KBM-7 (cell line): ENCODE measurements around the gene FLII.
"Not testable (repeated sequence)": the region's sequence is repeated elsewhere in the genome, so short reads cannot be mapped to it uniquely, and the experiment has no call there.

Experiments used
- DNase-seq: peaks from one replicate; pipeline ENCODE4 v3.0.0-alpha.2; 2015
- in situ Hi-C: fragments of 300-500 bp; cut with MboI; formaldehyde crosslinking; loops from 2 replicates; pipeline ENCODE4 v1.14.3; 2020; ENCODE audit warnings: low sequenced_read_pairs, low pct_unique_long_range_greater_than_20kb, mixed read lengths

FLII gene

DNA sequence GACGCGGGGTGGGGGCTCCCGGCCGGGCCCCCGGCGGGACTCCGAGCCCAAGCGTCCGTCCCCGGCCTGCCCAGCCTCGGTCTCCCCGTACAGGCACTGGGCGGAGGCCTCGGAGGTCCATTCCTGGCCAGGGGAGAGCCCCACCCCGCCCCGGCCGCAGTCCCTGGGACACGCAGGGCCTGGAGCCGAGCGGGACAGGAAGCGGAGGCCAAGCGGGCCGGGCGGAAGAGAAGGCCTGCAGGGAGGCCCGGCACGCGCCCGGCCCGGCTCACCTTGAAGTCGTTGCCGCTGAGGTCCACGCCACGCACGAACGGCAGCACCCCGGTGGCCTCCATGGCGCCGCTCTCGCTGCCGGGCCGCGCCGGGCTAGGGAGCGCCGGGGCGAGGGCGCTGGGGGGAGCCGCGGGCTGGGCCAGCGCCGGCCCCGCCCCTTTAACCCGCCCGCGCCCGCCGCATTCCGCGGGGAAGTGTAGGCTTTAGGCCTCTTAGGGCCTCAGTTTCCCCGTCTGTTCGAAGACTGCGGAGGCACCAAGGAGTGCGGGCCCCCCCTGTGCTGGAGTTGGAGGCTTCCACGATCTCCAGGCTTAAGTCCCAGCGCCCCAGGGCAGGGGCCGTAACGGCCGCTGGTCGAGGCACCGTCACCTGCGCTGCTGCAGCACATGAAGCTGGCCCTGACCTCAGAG lies at the start of gene FLII:
Gene FLII, minus strand, starts transcription at position 383 of the 683 bp plus-strand sequence. Its CDS starts 48 bp downstream, at position 335.
- DNase-seq: peak; percentile 51

DNA sequence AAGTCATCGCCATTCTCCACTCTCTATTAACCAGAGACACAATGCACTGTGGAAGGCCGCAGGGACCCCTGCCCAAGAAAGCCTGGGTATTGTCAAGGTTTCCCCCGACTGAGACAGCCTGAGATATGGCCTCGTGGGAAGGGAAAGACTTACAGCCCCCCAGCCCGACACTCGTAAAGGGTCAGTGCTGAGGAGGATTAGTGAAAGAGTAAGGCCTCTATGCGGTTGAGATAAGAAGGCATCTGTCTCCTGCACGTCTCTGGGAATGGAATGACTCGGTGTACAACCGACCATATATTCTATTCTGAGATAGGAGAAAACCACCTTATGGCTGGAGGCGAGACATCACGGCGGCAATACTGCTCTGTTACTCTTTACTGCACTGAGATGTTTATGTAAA lies 44.7 kb upstream of the FLII start:
- DNase-seq, in situ Hi-C loops: not testable (repeated sequence)

More for the DNA sequence above, at the start of gene FLII:
- in situ Hi-C loops: no loop called here

DNA sequence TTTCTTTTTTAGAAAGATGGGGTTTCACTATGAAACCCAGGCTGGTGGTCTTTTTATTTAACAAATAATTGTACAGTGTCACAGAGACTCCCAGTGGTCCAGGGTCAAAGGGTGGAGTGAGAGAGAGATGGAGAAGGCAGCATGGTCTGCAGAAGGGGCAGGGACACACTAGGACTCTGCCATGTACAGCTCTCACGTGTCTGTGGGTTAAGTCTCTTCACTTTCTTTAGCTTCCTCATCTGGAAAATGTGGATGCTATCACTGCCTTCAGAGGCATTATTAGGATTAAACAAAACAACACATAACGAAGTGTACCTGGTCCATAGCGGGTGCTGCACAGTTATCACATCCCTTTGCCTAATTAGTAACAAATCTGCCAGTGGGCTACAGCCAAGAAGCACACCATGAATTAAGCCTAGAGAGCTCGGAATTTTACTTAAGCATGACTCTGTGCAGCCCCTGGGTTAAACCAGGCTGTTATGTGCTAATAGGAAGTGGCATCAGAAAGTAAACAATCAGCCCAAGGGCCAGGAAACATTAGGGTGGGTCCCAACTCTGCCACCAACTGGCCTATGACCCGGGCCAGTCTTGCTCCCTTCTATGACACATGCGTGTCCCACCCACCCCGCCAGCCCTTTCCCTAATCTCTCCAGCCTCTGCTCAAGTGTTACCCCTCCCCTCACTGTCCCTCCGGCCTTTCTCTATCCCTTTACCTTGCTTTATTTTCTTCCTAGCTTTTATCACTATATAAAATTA lies 42.4 kb upstream of the FLII start:
- in situ Hi-C loops: no loop called here
- no peak for DNase-seq

DNA sequence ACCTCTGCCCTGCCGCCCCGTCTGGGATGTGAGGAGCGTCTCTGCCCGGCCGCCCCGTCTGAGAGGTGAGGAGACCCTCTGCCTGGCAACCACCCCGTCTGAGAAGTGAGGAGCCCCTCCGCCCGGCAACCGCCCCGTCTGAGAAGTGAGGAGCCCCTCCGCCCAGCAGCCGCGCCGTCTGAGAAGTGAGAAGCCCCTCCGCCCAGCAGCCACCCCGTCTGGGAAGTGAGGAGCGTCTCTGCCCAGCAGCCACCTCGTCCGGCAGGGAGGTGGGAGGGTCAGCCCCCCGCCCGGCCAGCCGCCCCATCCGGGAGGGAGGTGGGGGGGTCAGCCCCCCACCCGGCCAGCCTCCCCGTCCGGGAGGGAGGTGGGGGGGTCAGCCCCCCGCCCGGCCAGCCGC lies 39.5 kb upstream of the FLII start:
- DNase-seq, in situ Hi-C loops: not testable (repeated sequence)

DNA sequence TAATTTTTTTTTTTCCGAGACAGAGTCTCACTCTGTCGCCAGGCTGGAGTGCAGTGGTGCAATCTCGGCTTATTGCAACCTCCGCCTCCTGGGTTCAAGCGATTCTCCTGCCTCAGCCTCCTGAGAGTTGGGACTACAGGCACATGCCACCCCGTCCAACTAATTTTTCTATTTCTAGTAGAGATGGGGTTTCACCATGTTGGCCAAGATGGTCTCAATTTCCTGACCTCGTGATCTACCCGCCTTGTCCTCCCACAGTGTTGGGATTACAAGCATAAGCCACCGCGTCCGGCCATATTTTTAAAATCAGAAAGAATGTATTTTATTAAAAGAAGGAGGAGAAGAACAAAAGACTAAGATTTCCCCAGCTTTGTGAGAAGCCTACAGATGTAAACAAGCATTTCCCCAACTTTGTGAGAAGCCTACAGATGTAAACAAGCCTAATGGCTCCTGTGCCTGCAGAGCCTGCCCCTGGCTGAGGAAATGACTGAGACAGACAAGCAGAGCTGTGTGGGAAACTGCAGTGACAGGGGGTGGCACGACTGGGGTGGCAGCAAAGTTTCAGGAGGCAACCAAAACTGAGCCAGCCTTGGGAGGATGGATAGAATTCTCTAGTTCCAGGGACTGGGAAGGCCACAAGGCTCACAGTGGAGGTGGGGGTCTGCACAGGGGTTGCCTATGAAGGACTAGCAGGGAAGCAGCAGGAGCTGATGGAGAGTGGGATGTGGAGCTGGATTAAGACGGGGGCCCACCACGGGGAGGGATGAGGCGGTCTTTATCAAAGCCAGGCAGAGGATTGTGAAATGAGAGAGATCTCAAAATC lies 33.4 kb upstream of the FLII start:
- in situ Hi-C loops: no loop called here
- DNase-seq: no peak

DNA sequence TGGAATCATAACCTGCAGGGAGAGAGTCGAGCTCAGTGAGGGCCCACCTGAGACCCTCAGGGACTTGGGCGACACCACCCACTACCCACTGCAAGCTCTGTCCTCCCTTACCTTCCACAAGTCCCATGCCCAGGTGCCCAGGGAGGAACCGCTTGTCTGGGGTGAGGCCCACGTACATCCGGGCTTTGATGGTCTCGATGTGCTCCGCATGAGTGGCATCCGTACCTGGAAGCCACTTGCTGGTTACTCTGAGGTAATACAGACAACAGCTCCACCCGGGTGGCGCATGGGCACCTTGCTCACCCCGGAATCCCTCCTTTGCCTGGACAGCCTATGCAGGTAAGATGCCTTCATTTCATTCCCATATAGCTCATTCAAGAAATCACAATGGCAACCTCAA lies 26.8 kb upstream of the FLII start:
- no peak for DNase-seq
- in situ Hi-C loops: no loop called here

DNA sequence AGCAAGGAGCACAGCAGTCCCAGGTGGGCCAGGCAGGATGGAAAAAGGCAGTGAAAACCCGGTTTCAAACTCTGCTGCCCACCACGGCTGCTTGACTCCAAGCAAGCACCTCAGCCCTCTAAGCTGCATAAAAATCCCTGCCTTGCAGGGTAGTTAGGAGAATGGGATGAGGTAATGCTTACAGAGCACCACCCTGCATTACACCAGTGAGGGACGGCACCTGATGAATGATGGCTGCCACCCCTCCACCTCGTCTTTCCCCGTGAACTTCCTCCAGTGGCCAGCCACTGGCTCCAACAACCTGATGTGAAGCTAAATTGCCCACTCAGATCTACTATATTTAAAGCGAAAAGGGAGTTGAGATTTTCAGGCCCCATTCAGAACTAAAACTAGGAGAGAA lies 23.2 kb upstream of the FLII start:
- in situ Hi-C loops: no loop called here
- DNase-seq: no peak

DNA sequence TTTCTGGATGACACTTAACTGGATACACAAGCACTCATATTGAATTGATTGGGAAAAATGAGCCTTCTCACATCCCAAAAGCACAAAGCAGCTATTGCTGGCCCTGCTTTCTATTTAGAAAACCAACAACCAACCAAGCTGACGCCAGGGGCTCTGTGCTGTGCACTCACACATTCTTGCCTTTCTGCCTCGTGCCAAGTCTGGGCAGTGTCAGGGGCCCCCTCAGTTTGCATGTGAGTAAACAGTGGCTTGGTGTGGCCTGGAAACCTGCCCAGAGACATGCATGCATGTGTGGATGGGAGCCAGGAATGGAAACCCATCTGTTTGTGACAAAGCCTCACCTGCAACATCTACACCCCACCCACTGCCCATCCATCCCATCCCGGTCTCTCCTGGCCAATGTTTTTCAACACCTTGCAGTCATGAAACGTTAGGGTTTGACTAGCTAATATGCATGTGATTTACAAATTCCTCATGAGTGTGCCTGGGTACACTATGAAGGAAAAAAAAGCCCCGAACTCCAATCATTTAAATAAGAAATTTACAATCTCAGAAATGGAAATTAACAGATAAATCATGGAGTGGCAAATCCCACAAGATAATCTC lies 22.3 kb upstream of the FLII start:
- no peak for DNase-seq
- in situ Hi-C loops: no loop called here

DNA sequence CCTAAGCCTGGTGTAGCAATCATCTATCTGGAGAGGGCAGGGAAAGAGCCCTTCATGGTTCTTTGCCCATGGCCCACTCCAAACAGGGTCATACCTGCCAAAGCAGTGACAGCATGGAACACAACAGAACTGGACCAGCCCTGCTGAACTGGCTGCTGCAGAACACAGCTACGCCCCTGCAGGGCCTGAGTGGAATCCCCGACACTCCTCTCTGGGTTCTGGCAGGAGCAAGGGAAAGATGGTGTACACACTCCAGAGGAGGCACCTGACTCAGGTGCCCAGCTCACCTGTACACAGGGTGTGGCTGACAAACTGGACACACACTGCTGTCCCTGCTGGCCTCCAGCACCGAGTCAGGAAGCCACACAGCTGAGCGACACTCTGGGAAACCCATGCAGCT lies 21.7 kb upstream of the FLII start:
- in situ Hi-C loops: no loop called here
- no peak for DNase-seq

DNA sequence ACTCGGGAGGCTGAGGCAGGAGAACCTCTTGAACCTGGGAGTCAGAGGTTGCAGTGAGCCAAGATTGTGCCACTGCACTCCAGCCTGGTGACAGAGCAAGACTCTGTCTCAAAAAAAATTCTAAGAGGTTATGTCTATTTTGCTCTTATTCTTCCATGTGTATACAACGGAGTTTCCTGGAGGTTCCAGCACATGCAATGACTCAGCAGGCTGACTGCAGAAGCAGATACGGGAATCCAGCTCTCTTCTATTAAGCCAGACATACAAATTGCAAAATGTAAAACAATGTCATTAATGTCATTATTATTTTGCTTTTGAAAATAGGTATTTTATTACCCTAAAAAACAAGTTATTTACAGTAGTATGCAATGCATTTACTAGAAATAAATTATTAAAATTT lies 20.3 kb upstream of the FLII start:
- no peak for DNase-seq
- in situ Hi-C loops: loop anchor here (10.0 kb wide), 1 partner anchor 64 kb away; no protein-coding TSS in a partner anchor

DNA sequence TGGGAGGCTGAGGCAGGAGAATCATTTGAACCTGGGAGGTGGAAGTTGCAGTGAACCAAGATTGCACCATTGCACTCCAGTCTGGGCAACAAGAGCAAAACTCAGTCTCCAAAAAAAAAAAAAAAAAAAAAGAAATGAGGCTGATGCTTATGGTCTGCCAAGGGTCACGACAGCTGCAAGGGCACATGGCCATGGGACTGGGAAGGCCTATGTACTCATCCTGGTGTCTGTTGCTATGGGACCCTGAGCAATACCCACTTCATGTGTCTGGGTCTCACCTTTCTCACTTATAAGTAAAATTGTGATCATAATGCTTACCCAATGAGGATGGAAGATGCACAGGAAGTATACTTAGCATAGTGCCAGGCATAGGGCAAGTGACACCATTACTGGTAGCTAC lies 18.5 kb upstream of the FLII start:
- in situ Hi-C loops: loop anchor here (10.0 kb wide), 1 partner anchor 62 kb away; no protein-coding TSS in a partner anchor
- DNase-seq: no peak

DNA sequence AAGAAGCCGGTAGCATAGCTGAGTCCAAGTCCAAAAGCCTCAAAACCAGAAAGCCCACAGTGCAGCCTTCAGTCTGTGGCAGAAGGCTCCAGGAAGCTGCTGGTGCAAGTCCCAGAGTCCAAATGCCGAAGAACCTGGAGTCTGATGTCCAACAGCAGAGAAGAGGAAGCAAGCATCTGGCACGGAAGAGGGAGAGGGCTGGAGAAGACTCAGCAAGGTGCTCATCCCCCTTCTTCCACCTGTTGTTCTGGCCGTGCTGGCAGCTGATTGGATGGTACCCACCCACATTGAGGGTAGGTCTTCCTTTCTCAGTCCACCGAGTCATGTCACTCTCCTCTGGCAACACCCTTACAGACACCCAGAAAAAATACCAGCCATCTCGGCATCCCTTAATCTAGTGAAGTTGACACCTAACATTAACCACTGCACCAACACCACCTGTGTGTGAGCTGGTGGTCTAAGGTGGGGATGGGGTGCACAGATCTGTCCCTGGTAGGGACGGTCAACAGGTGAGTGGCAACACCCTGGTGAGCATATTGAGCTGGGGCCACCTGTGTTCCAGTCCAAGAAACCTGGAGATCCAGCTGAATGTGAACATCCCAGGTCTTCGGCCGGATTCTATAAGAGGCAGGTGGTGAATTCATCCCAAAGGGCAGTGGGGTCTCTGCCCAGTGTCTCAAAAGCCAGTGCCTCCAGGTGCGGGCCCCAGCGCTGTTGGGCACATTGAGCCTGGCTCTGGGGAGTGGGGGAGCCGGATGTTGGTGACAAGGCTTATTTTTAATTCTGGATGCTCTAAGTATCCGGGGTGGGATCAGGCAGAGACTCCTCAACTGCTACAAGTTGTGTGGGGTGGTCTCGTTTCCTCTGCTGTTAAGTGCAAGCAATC lies 11.8 kb upstream of the FLII start:
- in situ Hi-C loops: loop anchor here (10.0 kb wide), 1 partner anchor 55 kb away; no protein-coding TSS in a partner anchor
- DNase-seq: no peak

DNA sequence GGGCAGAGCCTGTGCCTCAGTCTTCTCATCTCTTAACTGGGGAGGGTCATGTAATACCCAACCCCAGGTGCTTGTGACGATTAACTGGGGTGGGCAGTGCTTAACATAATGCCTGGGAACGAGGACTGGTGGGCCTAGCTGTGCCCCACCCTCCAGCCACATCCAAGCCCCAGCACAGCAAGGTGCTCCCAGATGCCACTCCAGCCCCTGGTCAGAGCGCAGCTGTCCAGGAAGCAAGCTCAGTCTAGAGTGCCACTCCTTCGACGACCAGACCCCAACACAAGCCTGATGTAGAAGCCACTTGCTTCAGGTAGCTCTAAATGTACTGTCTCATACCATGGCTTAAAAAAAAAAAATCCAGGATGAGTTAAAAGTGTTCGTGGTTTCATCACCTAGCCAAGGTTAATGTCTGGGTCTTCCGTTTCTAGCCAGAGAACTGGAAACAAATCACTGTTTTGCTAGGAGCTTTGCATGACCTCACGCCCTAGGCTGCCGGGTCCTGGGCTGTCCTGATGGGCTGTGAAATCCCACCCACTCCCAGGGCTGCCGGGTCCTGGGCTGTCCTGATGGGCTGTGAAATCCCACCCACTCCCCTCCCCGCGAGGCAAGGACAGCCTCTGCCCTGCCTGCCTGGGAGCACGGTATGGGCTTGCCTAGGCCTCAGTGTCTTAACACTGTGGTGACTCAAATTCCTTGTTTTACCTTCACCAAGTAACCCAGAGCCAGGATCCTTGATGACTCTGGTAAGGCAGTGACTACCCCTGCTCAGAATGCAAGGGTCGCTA lies 9.6 kb upstream of the FLII start:
- no peak for DNase-seq
- in situ Hi-C loops: no loop called here

DNA sequence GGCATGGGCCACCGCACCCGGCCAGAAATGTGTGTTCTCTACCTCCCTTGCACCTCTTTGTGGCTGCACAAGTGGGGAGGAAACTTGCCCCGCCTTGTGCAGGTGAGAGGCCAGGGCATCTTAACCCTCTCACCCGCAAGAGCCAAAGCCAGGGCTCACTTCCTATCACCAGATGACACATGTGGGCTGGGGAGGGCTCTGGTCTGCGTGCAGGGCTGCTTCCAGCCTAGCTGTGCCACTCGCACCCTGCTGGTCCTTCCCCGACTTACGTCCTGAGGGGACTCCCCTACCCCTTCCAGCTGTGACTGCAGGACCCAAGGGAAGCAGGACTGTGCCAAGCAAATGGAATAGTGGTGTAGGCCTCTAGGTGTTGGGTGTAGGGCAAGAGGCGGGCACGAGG lies 8.8 kb upstream of the FLII start:
- DNase-seq: no peak
- in situ Hi-C loops: no loop called here

DNA sequence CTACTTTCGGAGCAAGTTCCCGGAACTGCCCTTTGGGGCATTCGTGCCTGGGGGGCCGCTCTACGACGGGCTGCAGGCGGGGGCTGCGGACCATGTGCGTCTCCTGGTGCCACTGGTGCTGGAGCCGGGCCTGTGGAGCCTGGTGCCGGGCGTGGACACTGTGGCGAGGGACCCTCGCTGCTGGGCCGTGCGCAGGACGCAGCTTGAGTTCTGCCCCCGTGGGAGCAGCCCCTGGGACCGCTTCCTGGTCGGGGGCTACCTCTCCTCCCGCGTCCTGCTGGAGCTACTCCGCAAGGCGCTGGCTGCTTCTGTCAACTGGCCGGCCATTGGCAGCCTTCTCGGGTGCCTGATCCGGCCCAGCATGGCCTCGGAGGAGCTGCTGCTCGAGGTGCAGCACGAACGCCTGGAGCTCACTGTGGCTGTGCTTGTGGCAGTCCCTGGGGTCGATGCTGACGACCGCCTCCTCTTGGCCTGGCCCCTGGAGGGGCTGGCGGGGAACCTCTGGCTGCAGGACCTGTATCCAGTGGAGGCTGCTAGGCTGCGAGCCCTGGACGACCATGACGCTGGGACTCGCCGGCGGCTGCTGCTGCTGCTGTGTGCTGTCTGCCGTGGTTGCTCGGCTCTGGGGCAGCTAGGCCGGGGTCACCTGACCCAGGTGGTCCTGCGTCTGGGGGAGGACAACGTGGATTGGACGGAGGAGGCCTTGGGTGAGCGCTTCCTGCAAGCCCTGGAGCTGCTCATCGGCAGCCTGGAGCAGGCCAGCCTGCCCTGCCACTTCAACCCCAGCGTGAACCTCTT lies 5.5 kb upstream of the FLII start:
- in situ Hi-C loops: no loop called here
- no peak for DNase-seq

DNA sequence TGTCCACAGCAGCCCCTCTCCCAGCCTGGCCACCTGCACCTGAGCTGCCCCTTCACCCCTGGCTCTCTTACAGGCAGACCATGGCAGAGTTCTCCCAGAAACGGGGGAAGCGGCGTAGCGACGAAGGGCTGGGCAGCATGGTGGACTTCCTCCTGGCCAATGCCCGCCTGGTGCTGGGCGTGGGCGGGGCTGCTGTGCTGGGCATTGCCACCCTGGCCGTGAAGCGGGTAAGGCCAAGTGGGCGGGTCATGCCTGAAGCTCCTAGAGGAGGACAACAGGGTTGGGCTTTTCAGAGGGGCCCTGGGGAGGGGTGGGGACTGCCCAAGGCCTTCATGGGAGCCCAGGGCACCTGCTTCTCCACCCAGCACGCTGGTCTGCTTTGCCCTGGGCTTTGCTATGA lies 4.1 kb upstream of the FLII start:
- DNase-seq: no peak
- in situ Hi-C loops: no loop called here

DNA sequence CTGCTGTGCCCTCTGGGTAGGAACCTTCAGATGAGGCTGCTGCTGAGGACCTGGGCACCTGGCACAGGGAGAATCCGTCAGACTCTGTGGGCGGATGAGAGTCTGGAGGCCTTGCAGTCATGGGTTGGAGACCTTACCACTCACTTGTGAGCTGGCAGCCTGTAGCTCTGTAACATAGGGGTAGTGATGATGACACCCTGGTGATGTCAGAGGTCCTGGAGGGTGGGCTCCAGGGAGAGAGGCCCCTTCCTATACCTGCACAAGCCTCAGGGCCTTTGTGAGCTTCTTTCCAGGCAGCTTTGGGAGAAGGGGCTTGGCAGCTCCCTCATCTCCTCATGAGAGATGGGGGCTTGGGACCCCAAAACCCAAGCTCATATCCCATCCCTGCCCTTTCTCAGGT lies 3.6 kb upstream of the FLII start:
- in situ Hi-C loops: no loop called here
- DNase-seq: no peak
